Right renal pelvis (tissue), 4 donors: ENCODE measurements around the gene LCE2D. TPM values are rescaled to one million over a fixed set of nuclear protein-coding genes. Genes with fewer than 3 reads are reported as not detected.
"Not testable (repeated sequence)": the region's sequence is repeated elsewhere in the genome, so short reads cannot be mapped to it uniquely, and the experiment has no call there.

Source experiments
- DNase-seq, 4 donors: peaks; one replicate each; pipeline ENCODE4 v3.0.0-alpha.2; 2013; ENCODE audit warnings: low read depth in 4 of 4, low spot score in 3 of 4, missing footprints in 1 of 4
- polyA plus RNA-seq, 4 donors: library from polyadenylated mRNA; unstranded; fragments of 120-200 nt; gene quantifications; one replicate each; pipeline ENCODE4 v1.2.1, GENCODE V29; 2013; ENCODE audit not compliant: insufficient read length in 4 of 4

Gene LCE2D, protein sequence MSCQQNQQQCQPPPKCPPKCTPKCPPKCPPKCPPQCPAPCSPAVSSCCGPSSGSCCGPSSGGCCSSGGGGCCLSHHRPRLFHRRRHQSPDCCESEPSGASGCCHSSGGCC
- polyA plus RNA-seq = not detected

DNA sequence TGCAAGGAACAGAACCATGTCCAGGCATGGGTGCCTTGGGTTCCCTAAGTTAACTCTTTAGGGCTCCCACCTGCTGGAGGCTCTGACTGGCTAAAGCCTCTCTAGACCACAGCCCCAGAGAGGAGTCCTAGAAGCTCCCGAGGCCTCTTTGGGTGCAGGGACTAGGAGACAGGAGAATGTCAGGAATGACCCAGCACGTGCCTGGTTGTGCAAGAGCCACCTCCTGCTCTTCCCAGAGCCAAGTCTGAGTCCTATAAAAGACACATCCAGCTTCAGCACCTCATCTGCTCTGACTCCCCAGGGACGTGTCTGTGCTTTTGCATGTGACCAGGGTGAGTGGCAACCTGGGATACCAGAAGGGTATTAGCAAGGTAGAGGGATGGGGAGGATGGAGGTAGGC, at the start of gene LCE2D:
Gene LCE2D, plus strand, starts transcription at position 283 of the 400 bp plus-strand sequence. CDS start 726 bp downstream, outside the sequence.
- DNase-seq = no peak

DNA sequence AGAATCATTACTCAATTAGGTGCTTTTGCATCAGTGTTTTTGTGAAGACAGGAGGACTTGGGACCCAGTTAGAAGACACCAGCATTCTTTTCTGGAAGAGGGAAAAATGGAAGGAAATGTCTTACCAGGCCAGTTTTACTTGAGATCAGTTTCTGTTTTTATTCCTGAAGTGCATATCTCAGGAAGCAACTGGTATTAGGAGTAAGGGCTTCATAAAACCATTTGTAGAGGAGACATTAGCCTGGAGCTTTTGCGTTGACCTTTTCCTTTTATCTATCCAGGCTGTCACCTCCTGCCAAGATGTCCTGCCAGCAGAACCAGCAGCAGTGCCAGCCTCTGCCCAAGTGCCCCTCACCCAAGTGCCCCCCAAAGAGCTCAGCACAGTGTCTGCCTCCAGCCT, 49.7 kb upstream of the LCE2D start, which contains the start of gene LCE3B:
Gene LCE3B, plus strand, starts transcription at position 301 of the 400 bp plus-strand sequence. Its CDS starts 0 bp downstream, at position 301.
- DNase-seq = no peak

- no peak for DNase-seq
Observed at GRCh38 chr1:152621993-152622392, 41.2 kb upstream of the LCE2D start.

GRCh38 chr1:152622803-152623202, 40.4 kb upstream of the LCE2D start, which contains the start of gene LCE3A:
TSS of gene LCE3A (minus strand) at chr1:152623103. CDS start at chr1:152623103, 0 bp downstream.
- DNase-seq = no peak

DNA sequence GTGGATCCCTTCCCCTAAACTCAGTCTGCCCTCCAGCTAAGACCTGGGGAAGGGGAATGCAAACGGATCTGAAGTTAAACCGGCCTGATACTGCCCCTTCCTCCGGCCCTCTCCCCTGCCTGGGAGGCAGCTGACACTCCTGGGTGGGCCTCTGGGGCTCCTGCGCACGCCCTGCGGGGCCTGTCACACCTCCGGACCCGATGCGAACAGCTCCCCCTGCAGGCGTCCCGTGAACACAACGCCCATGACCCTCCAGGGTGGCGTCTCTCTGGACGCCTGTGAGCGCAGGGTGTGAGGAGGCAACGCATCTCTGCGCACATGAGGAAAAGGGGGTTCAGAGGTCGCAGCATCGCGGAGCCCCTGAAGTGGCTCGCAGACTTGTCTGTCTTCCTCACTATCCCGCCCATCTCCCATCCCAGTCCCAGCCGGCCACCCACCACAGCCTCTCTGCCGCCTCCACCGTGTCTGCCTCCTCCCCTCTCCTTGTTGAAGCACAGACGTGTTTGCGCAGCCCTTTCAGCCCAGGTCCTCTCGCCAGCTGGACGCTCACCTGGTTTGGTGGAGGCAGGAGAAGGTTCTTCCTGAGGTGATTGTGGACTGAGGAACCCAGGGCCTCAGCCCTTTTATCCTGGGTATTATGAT, 39.9 kb upstream of the LCE2D start:
- no peak for DNase-seq

- DNase-seq = no peak
Observed at GRCh38 chr1:152626744-152627143, 36.4 kb upstream of the LCE2D start.

GRCh38 chr1:152630596-152630995, 32.6 kb upstream of the LCE2D start:
- DNase-seq = no peak

DNA sequence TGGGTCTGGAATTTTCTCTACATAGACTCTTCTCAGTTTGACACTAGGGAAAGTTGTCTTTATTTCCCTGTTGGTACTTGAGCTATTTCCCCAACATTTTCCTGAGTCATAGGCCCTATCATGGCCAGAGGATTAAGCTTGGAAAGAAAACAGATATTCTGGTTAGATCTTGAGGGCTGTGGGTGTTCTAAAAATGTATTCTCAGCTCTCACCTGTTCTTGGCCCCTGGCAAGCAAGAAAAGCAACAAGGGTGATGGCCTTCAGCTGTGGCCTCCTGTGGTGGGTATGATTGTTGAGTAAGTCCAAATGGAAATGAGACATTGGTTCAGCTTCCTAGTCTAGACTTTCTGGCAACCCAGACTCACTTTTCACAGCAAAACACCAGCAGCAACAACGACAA, 22.8 kb upstream of the LCE2D start:
- no peak for DNase-seq

GRCh38 chr1:152643945-152644344, 19.2 kb upstream of the LCE2D start:
- no peak for DNase-seq

GRCh38 chr1:152645146-152645545, 18.0 kb upstream of the LCE2D start:
- DNase-seq = no peak

- DNase-seq = no peak
Observed at GRCh38 chr1:152646656-152647055, 16.5 kb upstream of the LCE2D start.

DNA sequence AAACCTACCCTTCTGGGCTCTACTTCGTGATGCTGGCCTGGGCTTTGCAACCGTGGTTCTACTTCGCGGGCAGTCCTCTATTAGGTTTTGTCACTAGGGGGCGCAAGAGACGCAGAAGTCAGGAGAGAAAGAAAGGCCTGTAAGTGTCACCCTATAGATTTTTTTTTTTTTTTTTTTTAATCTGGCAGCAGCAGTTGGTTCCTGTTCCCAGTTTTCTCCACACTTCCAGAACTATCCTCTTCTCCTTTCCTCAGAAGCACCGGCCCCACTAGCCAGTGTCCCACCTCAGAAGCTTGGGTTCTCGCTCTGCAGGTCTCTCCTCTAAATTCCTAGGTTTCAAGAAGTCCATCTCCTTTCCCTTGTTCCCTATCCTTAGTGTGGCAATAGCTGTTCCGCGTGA, 9.1 kb upstream of the LCE2D start:
- peak; percentile 23 to 49 (median 40) for DNase-seq

GRCh38 chr1:152656459-152656858, 6.7 kb upstream of the LCE2D start:
- DNase-seq = no peak

GRCh38 chr1:152657677-152658076, 5.5 kb upstream of the LCE2D start:
- no peak for DNase-seq

- peak in 1 of 4 donors; percentile 5 for DNase-seq
Observed at GRCh38 chr1:152658649-152659048, 4.5 kb upstream of the LCE2D start.

DNA sequence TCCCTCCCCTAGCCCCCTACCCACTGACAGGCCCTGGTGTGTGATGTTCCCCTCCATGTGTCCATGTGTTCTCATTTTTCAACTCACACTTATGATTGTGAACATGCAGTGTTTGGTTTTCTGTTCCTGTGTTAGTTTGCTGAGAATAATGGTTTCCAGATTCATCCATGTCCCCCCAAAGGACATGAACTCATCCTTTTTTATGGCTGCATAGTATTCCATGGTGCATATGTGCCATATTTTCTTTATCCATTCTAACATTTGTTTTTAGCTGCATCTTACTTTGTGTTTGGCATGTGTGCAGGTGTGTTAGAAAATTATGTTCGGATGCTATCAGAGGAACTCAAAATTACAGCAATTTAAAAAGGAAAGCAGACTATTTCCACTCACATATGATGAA, 3.0 kb downstream of the LCE2D start:
- not testable (repeated sequence) for DNase-seq

DNA sequence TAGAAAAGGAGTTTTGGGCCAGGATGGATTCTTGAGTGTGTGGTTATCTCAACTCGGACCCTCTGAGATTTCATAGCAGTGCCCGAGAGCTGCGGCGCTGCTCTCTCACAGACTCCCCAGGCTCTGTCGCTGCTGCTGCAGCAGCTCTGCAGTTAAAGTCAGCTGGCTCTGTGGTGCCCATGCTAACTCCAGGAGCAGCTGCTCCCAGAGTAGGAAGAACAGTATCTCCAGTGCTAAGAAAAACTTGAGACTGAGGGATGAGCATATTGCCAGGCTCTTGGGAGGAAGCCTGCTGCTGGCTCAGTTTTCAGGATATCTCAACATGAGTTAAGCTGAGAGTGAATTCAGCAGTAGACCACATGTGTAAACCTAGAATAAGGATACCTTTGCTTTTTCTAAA, 4.5 kb downstream of the LCE2D start:
- DNase-seq = no peak

DNA sequence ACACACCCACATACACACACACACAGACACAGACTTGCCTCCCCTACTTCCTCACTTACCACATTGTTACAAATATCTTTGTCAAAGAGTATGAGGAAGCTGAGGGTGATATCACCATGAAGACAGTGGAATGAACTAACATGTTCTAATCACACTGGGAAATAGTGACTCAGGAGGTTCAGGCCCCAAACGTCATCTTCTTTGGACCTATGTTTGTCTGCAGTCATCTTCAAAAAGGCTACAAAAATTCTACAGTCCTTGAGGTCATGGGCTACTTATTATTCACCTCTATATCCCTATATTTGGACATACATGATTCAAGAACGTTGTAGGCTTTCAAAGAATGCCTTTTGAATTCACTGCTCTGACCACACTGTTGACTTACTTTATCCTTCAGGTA, 9.8 kb downstream of the LCE2D start:
- no peak for DNase-seq

GRCh38 chr1:152674983-152675382, 11.8 kb downstream of the LCE2D start, which contains the start of gene LCE2C:
TSS of gene LCE2C (plus strand) at chr1:152675279. CDS start at chr1:152676016, 737 bp downstream.
- DNase-seq = not testable (repeated sequence)

DNA sequence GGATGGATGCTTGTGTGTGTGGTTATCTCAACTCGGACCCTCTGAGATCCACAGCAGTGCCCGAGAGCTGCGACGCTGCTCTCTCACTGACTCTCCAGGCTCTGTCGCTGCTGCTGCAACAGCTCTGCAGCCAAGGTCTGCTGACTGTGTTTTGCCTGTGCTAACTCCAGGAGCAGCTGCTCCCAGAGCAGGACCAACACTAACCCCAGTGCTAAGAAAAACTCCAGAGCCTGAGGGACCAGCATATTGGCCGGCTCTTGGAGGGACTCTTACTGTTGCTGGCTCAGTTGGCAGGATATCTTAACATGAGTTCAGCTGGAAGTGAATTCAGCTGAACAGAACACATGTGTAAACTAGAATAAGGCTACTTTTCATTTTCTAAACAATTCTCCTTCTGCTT, 16.3 kb downstream of the LCE2D start:
- DNase-seq = no peak

DNA sequence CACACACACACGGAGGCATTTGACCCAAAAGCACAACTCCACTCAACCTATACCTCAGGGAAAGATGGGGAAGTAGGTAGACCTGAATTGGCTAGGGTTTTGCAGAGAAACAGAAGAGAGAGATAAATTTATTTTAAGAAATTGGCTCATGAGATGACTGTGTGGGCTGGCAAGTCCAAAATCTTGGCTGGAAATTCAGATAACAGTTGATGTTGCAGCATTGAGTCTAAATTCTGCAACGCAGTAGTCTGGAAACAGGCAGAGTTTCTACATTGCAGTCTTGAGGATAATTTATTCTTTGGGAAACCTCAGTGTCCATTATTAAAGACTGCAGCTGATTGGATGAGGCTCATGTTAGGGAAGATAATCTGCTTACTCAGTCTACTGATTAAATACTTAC, 18.4 kb downstream of the LCE2D start:
- DNase-seq = no peak

- DNase-seq = no peak
Observed at GRCh38 chr1:152683846-152684245, 20.7 kb downstream of the LCE2D start.
